HepG2 (cell line): ENCODE measurements around the gene MTPN. TPM values are rescaled to one million over a fixed set of nuclear protein-coding genes. Genes with fewer than 3 reads are reported as not detected.

Experiments used
- AKNA ChIP-seq: sonication (generic); formaldehyde crosslinking; IDR thresholded peaks from 2 replicates; pipeline ENCODE4 v1.4.0; 2020; ENCODE audit warnings: missing genetic modification reagents, borderline replicate concordance
- CC2D1A ChIP-seq: sonication (generic); formaldehyde crosslinking; IDR thresholded peaks from 2 replicates; pipeline ENCODE4 v1.8.1; 2023; ENCODE audit warnings: mild to moderate bottlenecking, missing genetic modification reagents
- DDIT3 ChIP-seq: sonication (generic); formaldehyde crosslinking; IDR thresholded peaks from 2 replicates; pipeline ENCODE4 v1.4.0; 2020; ENCODE audit warnings: mild to moderate bottlenecking, missing genetic modification reagents
- DNMT3B ChIP-seq: conservative IDR thresholded peaks from 2 replicates; pipeline ENCODE4 v1.6.1; 2016; ENCODE audit warnings: missing biosample characterization, control low read depth
- MZF1 ChIP-seq: sonication (generic); formaldehyde crosslinking; IDR thresholded peaks from 2 replicates; pipeline ENCODE4 v1.8.1; 2023; ENCODE audit warnings: mild to moderate bottlenecking, missing genetic modification reagents, borderline replicate concordance
- PTBP1 ChIP-seq: fragments of 200-400 bp; formaldehyde crosslinking; IDR thresholded peaks from 2 replicates; pipeline ENCODE4 v1.6.1; 2018; ENCODE audit warnings: low read length, low read depth; ENCODE audit not compliant: poor library complexity, severe bottlenecking
- SP140L ChIP-seq: sonication (generic); formaldehyde crosslinking; IDR thresholded peaks from 2 replicates; pipeline ENCODE4 v1.4.0; 2020; ENCODE audit warnings: missing genetic modification reagents, borderline replicate concordance
- SPEN ChIP-seq: sonication (generic); formaldehyde crosslinking; IDR thresholded peaks from 2 replicates; pipeline ENCODE4 v1.5.1; 2020; ENCODE audit warnings: low read depth, mild to moderate bottlenecking, missing genetic modification reagents
- SUZ12 ChIP-seq: fragments of 150-350 bp; IDR thresholded peaks from 2 replicates; pipeline ENCODE4 v1.6.1; 2014; ENCODE audit warnings: low read depth, low read length
- YEATS2 ChIP-seq: sonication (generic); formaldehyde crosslinking; IDR thresholded peaks from 2 replicates; pipeline ENCODE4 v1.4.0; 2020; ENCODE audit warnings: missing genetic modification reagents, borderline replicate concordance
- ZNF251 ChIP-seq: sonication (generic); formaldehyde crosslinking; IDR thresholded peaks from 2 replicates; pipeline ENCODE4 v1.9.0; 2021; ENCODE audit warnings: mild to moderate bottlenecking, missing genetic modification reagents
- ZNF605 ChIP-seq: sonication (generic); formaldehyde crosslinking; IDR thresholded peaks from 2 replicates; pipeline ENCODE4 v1.8.0; 2022; ENCODE audit warnings: mild to moderate bottlenecking, missing genetic modification reagents
- polyA plus RNA-seq, 8 experiments: library from polyadenylated mRNA; depleted of rRNA in 3 of 8; stranded (reverse) in 7 of 8; unstranded in 1 of 8; fragments of >200 nt; fragmentation: Illumina TruSeq in 4 of 8; extraction: Trizol in 4 of 8; gene quantifications; 2 replicates each; pipeline versions ENCODE4 v1.2.1 to v1.2.3, GENCODE V29; 2011 to 2016; ENCODE audit warnings: low read depth in 4 of 8, missing spikeins in 1 of 8, mixed read lengths in 1 of 8; ENCODE audit not compliant: insufficient read depth in 1 of 8
- total RNA-seq, 5 experiments: library from RNA; depleted of rRNA; stranded (reverse); fragments of >200 nt; fragmentation: Illumina TruSeq; extraction: Trizol; gene quantifications; 2 replicates each; pipeline ENCODE4 v1.2.3, GENCODE V29; 2016; ENCODE audit warnings: low read depth in 1 of 5
- TF ChIP-seq, protein P1 (sequence below): sonication (generic); formaldehyde crosslinking; IDR thresholded peaks from 2 replicates; pipeline ENCODE4 v1.4.0; 2020; ENCODE audit warnings: mild to moderate bottlenecking, low read depth, missing genetic modification reagents
- TF ChIP-seq, protein P2 (sequence below): sonication (generic); formaldehyde crosslinking; IDR thresholded peaks from 2 replicates; pipeline ENCODE4 v1.8.0; 2022; ENCODE audit warnings: missing genetic modification reagents, mild to moderate bottlenecking, borderline replicate concordance
- TF ChIP-seq, protein P3 (sequence below): IDR thresholded peaks from 2 replicates; pipeline ENCODE4 v1.6.1; 2016
- TF ChIP-seq, protein P4 (sequence below): sonication (generic); formaldehyde crosslinking; IDR thresholded peaks from 2 replicates; pipeline ENCODE4 v1.9.0; 2021; ENCODE audit warnings: missing genetic modification reagents, mild to moderate bottlenecking, borderline replicate concordance
- TF ChIP-seq, protein P5 (sequence below): IDR thresholded peaks from 2 replicates; pipeline ENCODE4 v1.6.1; 2012; ENCODE audit warnings: low read depth, low read length, improper control_type of control experiment

MTPN gene
- total and polyA plus RNA-seq, 2 of the 13 experiments (the other 11 are each of a cell fraction or from before 2014, with no cell fraction given), result 31.1 to 71.7 TPM

DNA sequence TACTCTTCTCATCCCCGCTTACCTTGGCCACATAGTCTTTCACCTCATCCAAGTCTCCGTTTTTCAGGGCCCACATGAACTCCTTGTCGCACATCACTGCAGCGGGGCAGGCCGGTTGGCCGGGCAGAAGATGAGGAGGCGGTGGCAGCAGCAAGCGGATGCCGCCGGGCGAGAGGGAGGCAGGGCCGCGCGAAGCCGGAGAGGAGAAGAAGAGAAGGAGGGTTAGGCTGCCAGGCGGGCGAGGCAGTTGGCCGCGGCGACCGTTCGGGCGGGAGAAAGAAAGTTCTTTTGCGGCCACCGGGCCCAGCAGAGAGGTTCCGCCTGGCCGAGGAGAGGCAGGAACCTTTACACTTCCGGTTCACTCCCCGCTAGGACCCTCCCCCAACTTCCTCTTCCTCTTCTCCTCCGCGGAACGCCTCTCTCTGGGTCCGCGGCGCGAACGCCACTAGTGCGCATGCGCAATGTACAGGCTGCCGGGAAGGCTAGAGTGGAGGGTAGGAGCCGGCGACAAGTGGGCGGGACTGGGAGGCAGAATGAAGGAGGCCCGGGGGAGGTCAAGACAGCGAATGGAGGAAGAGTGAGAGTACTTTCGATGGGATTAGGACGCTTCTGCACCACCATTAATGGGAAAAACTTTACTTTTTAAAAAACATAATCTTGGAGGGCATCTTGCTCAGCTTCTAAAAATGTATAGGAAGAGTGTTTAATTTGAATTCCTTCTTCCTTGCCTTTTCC lies at the start of gene MTPN (continued):
- no peak for TF ChIP-seq AKNA
- no peak for TF ChIP-seq DNMT3B (CRISPR knock-in tag)
- TF ChIP-seq, protein P1, sequence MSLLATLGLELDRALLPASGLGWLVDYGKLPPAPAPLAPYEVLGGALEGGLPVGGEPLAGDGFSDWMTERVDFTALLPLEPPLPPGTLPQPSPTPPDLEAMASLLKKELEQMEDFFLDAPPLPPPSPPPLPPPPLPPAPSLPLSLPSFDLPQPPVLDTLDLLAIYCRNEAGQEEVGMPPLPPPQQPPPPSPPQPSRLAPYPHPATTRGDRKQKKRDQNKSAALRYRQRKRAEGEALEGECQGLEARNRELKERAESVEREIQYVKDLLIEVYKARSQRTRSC (CRISPR knock-in tag), result no peak
- peak; percentile 76; the same call in 1 of the 2 replicates for TF ChIP-seq YEATS2 (CRISPR knock-in tag)
- no peak for TF ChIP-seq SUZ12
- peak; percentile 53 for TF ChIP-seq ZNF605
- TF ChIP-seq PTBP1, result peak; percentile 75
- TF ChIP-seq, protein P2, sequence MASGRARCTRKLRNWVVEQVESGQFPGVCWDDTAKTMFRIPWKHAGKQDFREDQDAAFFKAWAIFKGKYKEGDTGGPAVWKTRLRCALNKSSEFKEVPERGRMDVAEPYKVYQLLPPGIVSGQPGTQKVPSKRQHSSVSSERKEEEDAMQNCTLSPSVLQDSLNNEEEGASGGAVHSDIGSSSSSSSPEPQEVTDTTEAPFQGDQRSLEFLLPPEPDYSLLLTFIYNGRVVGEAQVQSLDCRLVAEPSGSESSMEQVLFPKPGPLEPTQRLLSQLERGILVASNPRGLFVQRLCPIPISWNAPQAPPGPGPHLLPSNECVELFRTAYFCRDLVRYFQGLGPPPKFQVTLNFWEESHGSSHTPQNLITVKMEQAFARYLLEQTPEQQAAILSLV (CRISPR knock-in tag), result peak; percentile 36; the same call in 1 of the 2 replicates
- TF ChIP-seq, protein P3, sequence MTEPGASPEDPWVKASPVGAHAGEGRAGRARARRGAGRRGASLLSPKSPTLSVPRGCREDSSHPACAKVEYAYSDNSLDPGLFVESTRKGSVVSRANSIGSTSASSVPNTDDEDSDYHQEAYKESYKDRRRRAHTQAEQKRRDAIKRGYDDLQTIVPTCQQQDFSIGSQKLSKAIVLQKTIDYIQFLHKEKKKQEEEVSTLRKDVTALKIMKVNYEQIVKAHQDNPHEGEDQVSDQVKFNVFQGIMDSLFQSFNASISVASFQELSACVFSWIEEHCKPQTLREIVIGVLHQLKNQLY (CRISPR knock-in tag), result no peak
- TF ChIP-seq, protein P4, sequence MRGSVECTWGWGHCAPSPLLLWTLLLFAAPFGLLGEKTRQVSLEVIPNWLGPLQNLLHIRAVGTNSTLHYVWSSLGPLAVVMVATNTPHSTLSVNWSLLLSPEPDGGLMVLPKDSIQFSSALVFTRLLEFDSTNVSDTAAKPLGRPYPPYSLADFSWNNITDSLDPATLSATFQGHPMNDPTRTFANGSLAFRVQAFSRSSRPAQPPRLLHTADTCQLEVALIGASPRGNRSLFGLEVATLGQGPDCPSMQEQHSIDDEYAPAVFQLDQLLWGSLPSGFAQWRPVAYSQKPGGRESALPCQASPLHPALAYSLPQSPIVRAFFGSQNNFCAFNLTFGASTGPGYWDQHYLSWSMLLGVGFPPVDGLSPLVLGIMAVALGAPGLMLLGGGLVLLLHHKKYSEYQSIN (CRISPR knock-in tag), result no peak
- no peak for TF ChIP-seq SP140L (CRISPR knock-in tag)
- 0 out of 2 replicates have a peak, but pooled peaks have one; percentile 62 for TF ChIP-seq ZNF251
- 0 out of 2 replicates have a peak, but pooled peaks have one; percentile 50 for TF ChIP-seq MZF1 (CRISPR knock-in tag)
- no peak; the same call in 1 of the 2 replicates for TF ChIP-seq SPEN (CRISPR knock-in tag)
- no peak for TF ChIP-seq DDIT3
- TF ChIP-seq CC2D1A, result no peak
- TF ChIP-seq, protein P5, sequence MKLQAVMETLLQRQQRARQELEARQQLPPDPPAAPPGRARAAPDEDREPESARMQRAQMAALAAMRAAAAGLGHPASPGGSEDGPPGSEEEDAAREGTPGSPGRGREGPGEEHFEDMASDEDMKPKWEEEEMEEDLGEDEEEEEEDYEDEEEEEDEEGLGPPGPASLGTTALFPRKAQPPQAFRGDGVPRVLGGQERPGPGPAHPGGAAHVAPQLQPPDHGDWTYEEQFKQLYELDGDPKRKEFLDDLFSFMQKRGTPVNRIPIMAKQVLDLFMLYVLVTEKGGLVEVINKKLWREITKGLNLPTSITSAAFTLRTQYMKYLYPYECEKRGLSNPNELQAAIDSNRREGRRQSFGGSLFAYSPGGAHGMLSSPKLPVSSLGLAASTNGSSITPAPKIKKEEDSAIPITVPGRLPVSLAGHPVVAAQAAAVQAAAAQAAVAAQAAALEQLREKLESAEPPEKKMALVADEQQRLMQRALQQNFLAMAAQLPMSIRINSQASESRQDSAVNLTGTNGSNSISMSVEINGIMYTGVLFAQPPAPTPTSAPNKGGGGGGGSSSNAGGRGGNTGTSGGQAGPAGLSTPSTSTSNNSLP, result no peak
